DOHH2 (cell line): ENCODE results near the gene SEMA3A.

Experiments
- CTCF ChIP-seq: fragments of 200-600 bp; sonication (generic); IDR thresholded peaks from one replicate; pipeline ENCODE4 v1.5.1; 2014; ENCODE audit warnings: antibody characterized with exemption, mild to moderate bottlenecking, low read depth, low read length; ENCODE audit not compliant: poor library complexity, severe bottlenecking
- EZH2phosphoT487 ChIP-seq: fragments of 200-600 bp; sonication (generic); IDR thresholded peaks from 2 replicates; pipeline ENCODE4 v1.6.1; 2017; ENCODE audit warnings: borderline replicate concordance, mild to moderate bottlenecking, antibody characterized with exemption, low read length, moderate library complexity, mixed read lengths

GRCh38 chr7:83984076-83984475 is 210.5 kb downstream of the SEMA3A start:
- no peak for TF ChIP-seq CTCF
- no peak for TF ChIP-seq EZH2phosphoT487
